GM12878 (cell line): ENCODE data around the gene CENPX. TPM values are rescaled to one million over a fixed set of nuclear protein-coding genes. Genes with fewer than 3 reads are reported as not detected.

Experiments used
- ATAC-seq: fragments of 200-7000 bp; cut with Tn5 transposase; 3 replicates; pipeline ENCODE4 v1.9.1; 2020; ENCODE audit warnings: mild to moderate bottlenecking, moderate library complexity
- BruUV-seq: library from RNA; stranded (reverse); fragments of 400-500 nt; replicated peaks from 2 replicates; lab custom pipeline; 2021; lab: Mats Ljungman, UMichigan
- CTCF ChIA-PET: fragments of 300-600 bp; sonication (Branson Sonifier 250); formaldehyde crosslinking; extraction: SDS; loops from one replicate; lab custom pipeline; 2021; ENCODE audit warnings: inconsistent platforms; lab: Yijun Ruan, JAX
- POLR2A ChIA-PET: fragments of 350-600 bp; formaldehyde crosslinking; extraction: SDS; loops from one replicate; lab custom pipeline; 2021; ENCODE audit warnings: inconsistent platforms; lab: Charles Lee
- RAD21 ChIA-PET: fragments of 300-600 bp; sonication (Branson Sonifier 250); formaldehyde crosslinking; loops from one replicate; lab custom pipeline; 2023; ENCODE audit warnings: antibody characterized with exemption; ENCODE audit not compliant: unreplicated experiment; lab: Charles Lee
- SMC1A ChIA-PET: fragments of 300-600 bp; sonication (Branson Sonifier 250); formaldehyde crosslinking; loops from one replicate; lab custom pipeline; 2023; ENCODE audit not compliant: unreplicated experiment, uncharacterized antibody; lab: Charles Lee
- DNase-seq: peaks from one replicate; pipeline ENCODE4 v3.0.0-alpha.2; 2011; ENCODE audit warnings: low read depth, low spot score
- FAIRE-seq: peaks from 3 replicates; lab custom pipeline; 2011; peaks lifted over from hg19 to GRCh38; lab: Jason Lieb, UNC
- H2AFZ ChIP-seq: 2 replicates; pipeline ENCODE4 v1.6.0; 2011; ENCODE audit warnings: low read depth, low read length, control low read depth; ENCODE audit not compliant: control insufficient read depth
- H3K27ac ChIP-seq: 2 replicates; pipeline ENCODE4 v1.5.1; 2011; ENCODE audit warnings: control low read depth; ENCODE audit not compliant: control insufficient read depth, insufficient read depth
- H3K27me3 ChIP-seq, 2 experiments: replicated peaks in 1 of 2; 2 replicates each; pipeline versions ENCODE4 v1.6.0 to v1.6.1; 2011; ENCODE audit warnings: low read length in 1 of 2; ENCODE audit not compliant: control insufficient read depth in 2 of 2, insufficient read depth in 2 of 2
- H3K36me3 ChIP-seq, 2 experiments: 2 replicates each; pipeline ENCODE4 v1.5.1; 2011; ENCODE audit warnings: low read length in 1 of 2; ENCODE audit not compliant: control insufficient read depth in 2 of 2, insufficient read depth in 2 of 2
- H3K4me1 ChIP-seq: 2 replicates; pipeline ENCODE4 v1.6.1; 2011; ENCODE audit warnings: mild to moderate bottlenecking, low read length, moderate library complexity, mixed read lengths; ENCODE audit not compliant: control insufficient read depth, insufficient read depth
- H3K4me2 ChIP-seq: 2 replicates; pipeline ENCODE4 v1.6.0; 2011; ENCODE audit warnings: control low read depth; ENCODE audit not compliant: control insufficient read depth, insufficient read depth
- H3K4me3 ChIP-seq: fragments of 200-600 bp; sonication (generic); 2 replicates; pipeline ENCODE4 v1.5.1; 2016
- H3K79me2 ChIP-seq: 2 replicates; pipeline ENCODE4 v1.6.0; 2011; ENCODE audit warnings: low read length; ENCODE audit not compliant: control insufficient read depth, insufficient read depth
- H3K9ac ChIP-seq: 2 replicates; pipeline ENCODE4 v1.8.0; 2011; ENCODE audit warnings: low read length, control low read depth, mixed read lengths; ENCODE audit not compliant: control insufficient read depth, insufficient read depth
- H3K9me3 ChIP-seq: replicated peaks from 3 replicates; pipeline ENCODE4 v1.5.1; 2011; ENCODE audit warnings: mild to moderate bottlenecking, low read length; ENCODE audit not compliant: control insufficient read depth, insufficient read depth
- H4K20me1 ChIP-seq: 2 replicates; pipeline ENCODE4 v1.6.0; 2011; ENCODE audit not compliant: control insufficient read depth, insufficient read depth
- ATF2 ChIP-seq: IDR thresholded peaks from 2 replicates; pipeline ENCODE4 v1.6.1; 2012; ENCODE audit warnings: low read length, inconsistent platforms
- CREB1 ChIP-seq: IDR thresholded peaks from 2 replicates; pipeline ENCODE4 v1.6.1; 2012; ENCODE audit warnings: low read depth, mild to moderate bottlenecking, inconsistent platforms
- MEF2B ChIP-seq: fragments of 450-650 bp; IDR thresholded peaks from 2 replicates; pipeline ENCODE4 v1.6.1; 2018; ENCODE audit warnings: mild to moderate bottlenecking, moderate library complexity; ENCODE audit not compliant: partially characterized antibody, poor library complexity, severe bottlenecking
- NR2C1 ChIP-seq: fragments of 450-650 bp; IDR thresholded peaks from 2 replicates; pipeline ENCODE4 v1.6.1; 2017; ENCODE audit warnings: antibody characterized with exemption, mild to moderate bottlenecking, moderate library complexity
- NR2F1 ChIP-seq: fragments of 450-650 bp; conservative IDR thresholded peaks from 2 replicates; pipeline ENCODE4 v1.6.1; 2017; ENCODE audit warnings: mild to moderate bottlenecking
- RAD21 ChIP-seq: IDR thresholded peaks from 2 replicates; pipeline ENCODE4 v1.6.1; 2011; ENCODE audit warnings: mild to moderate bottlenecking, low read depth, low read length, moderate library complexity; ENCODE audit not compliant: insufficient read depth
- RB1 ChIP-seq: fragments of 450-650 bp; formaldehyde crosslinking; IDR thresholded peaks from 2 replicates; pipeline ENCODE4 v1.6.1; 2017; ENCODE audit warnings: mild to moderate bottlenecking, borderline replicate concordance
- RBBP5 ChIP-seq: fragments of 200-600 bp; sonication (generic); conservative IDR thresholded peaks from 2 replicates; pipeline ENCODE4 v1.6.1; 2016
- RCOR1 ChIP-seq: conservative IDR thresholded peaks from 2 replicates; pipeline ENCODE4 v1.6.1; 2012; ENCODE audit warnings: low read depth, low read length, improper control_type of control experiment
- RUNX3 ChIP-seq: IDR thresholded peaks from 2 replicates; pipeline ENCODE4 v1.6.1; 2012; ENCODE audit warnings: low read length, inconsistent platforms
- SP1 ChIP-seq: IDR thresholded peaks from one replicate; pipeline ENCODE4 v1.6.1; 2011; ENCODE audit warnings: low read depth, low read length
- TCF3 ChIP-seq: IDR thresholded peaks from 2 replicates; pipeline ENCODE4 v1.6.1; 2012; ENCODE audit warnings: low read depth, mild to moderate bottlenecking, low read length, borderline replicate concordance; ENCODE audit not compliant: insufficient read depth
- ZBTB11 ChIP-seq: fragments of 450-650 bp; formaldehyde crosslinking; IDR thresholded peaks from 2 replicates; pipeline ENCODE4 v1.5.0; 2022; ENCODE audit warnings: mild to moderate bottlenecking, missing genetic modification characterization
- ZNF207 ChIP-seq: fragments of 450-650 bp; IDR thresholded peaks from 2 replicates; pipeline ENCODE4 v1.6.1; 2014; ENCODE audit warnings: antibody characterized with exemption, mild to moderate bottlenecking, borderline replicate concordance
- ZNF274 ChIP-seq: IDR thresholded peaks from one replicate; pipeline ENCODE4 v1.8.0; 2011; ENCODE audit not compliant: insufficient read length, insufficient read depth
- WGBS: methylation state at CpG from one replicate; pipeline ENCODE4 v1.1.6; 2016; ENCODE audit warnings: low lambda C conversion rate; ENCODE audit not compliant: insufficient replicate concordance, insufficient coverage; ENCODE audit errors: missing lambda C conversion rate; 5-methylcytosine and 5-hydroxymethylcytosine counted together
- in situ Hi-C: fragments of 300-500 bp; cut with MboI; formaldehyde crosslinking; loops from 9 replicates; pipeline ENCODE4 v1.14.3; 2018; ENCODE audit warnings: mixed read lengths
- intact Hi-C: fragments of 100-400 bp; cut with micrococcal nuclease; formaldehyde crosslinking; loops from one replicate; pipeline ENCODE4 v1.14.2; 2022; ENCODE audit not compliant: unreplicated experiment
- polyA plus RNA-seq, 11 experiments: library from polyadenylated mRNA; depleted of rRNA in 4 of 11; unstranded in 6 of 11; stranded (reverse) in 5 of 11; fragments of >200 nt; fragmentation: Nextera tagmentation in 4 of 11; fragmentation: Illumina TruSeq in 1 of 11; extraction: Ambion mirVana in 4 of 11; extraction: Trizol in 1 of 11; gene quantifications; 1 replicate in 1 of 11; 2 replicates in 10 of 11; pipeline versions ENCODE4 v1.2.1 to v1.2.3, GENCODE V29; 2011 to 2016; ENCODE audit warnings: inconsistent platforms in 2 of 11, missing spikeins in 2 of 11, low read depth in 1 of 11
- total RNA-seq, 4 experiments: library from RNA; depleted of rRNA in 3 of 4; stranded (reverse); fragments of >200 nt in 3 of 4; fragmentation: Illumina TruSeq in 1 of 4; extraction: Trizol in 1 of 4; gene quantifications; 2 replicates each; pipeline versions ENCODE4 v1.2.1 to v1.2.3, GENCODE V29; 2013 to 2021

The CENPX gene
- total and polyA plus RNA-seq, 10 of the 15 experiments (the other 5 are each of a cell fraction or from before 2014, with no cell fraction given), result 11.7 to 182 (median 71.9) TPM

GRCh38 chr17:81968850-81969812, 53.5 kb downstream of the CENPX start:
- ChIA-PET SMC1A (interaction anchor here (0.6 to 2.0 kb wide), 3 partner anchors 8 to 168 kb away, joined by 3 to 9 read pairs (median 4); partner anchors contain the start of gene ASPSCR1), CTCF (interaction anchor here (0.6 to 2.9 kb wide), 5 partner anchors 44 to 813 kb away, joined by 3 to 28 read pairs (median 3); partner anchors contain the start of genes CENPX, DCXR and LRRC45), RAD21 (interaction anchor here (1.9 kb wide), 1 partner anchor 10 kb away, joined by 8 read pairs; no protein-coding TSS in a partner anchor), POLR2A (interaction anchor here (0.6 to 2.3 kb wide), 6 partner anchors 7 to 784 kb away, joined by 3 to 18 read pairs (median 4); partner anchors contain the start of gene ASPSCR1)
- Histone ChIP-seq H3K4me1 (peaks cover 18% of the 10 kb centered on the region), H3K4me3 (no peak overlapping the region), H3K79me2 (no peaks in the 10 kb centered on the region), H3K36me3 (no peaks in the 10 kb centered on the region), H2AFZ (no peak overlapping the region), H3K9me3 (peaks cover 2% of the 10 kb centered on the region; the same call in 2 of the 3 replicates), H4K20me1 (no peaks in the 10 kb centered on the region), H3K9ac (no peak overlapping the region), H3K4me2 (no peak overlapping the region), H3K27ac (no peak overlapping the region), H3K27me3 (peaks cover 1 to 5% of the 10 kb centered on the region in 2 experiments; a peak in 3 of 4 replicates)
- 64% methylated on average over 12 of the region's 12 CpGs for WGBS
- in situ Hi-C loops, result no loop called here
- ATAC-seq, result no peak
- intact Hi-C loops, result loop anchor here (5.0 kb wide), 1 partner anchor 42 kb away; the partner anchor contains the start of gene MAFG
- DNase-seq, result no peak
- no peak for FAIRE-seq
- no TSS peak for BruUV-seq
- TF ChIP-seq MEF2B, result no peak
- TF ChIP-seq RBBP5, result no peak
- TF ChIP-seq CREB1, result no peak
- no peak for TF ChIP-seq SP1
- TF ChIP-seq RUNX3, result no peak
- no peak for TF ChIP-seq RAD21
- TF ChIP-seq ATF2, result no peak
- no peak for TF ChIP-seq NR2F1
- TF ChIP-seq ZBTB11 (CRISPR knock-in tag), result no peak
- no peak for TF ChIP-seq NR2C1
- no peak for TF ChIP-seq TCF3
- TF ChIP-seq RCOR1, result no peak
- no peak for TF ChIP-seq ZNF274
- TF ChIP-seq RB1, result no peak
- TF ChIP-seq ZNF207, result no peak
